Left ventricle myocardium superior (tissue), 1 donor: ENCODE measurements around the gene EBF3. TPM values are rescaled to one million over a fixed set of nuclear protein-coding genes. Genes with fewer than 3 reads are reported as not detected.

ENCODE experiments used
- ATAC-seq: fragments of 200-7000 bp; cut with Tn5 transposase; one replicate; pipeline ENCODE4 v1.9.1; 2020; ENCODE audit warnings: mild to moderate bottlenecking, moderate library complexity
- DNase-seq: peaks from one replicate; pipeline ENCODE4 v3.0.0-alpha.2; 2020
- intact Hi-C: fragments of 100-400 bp; cut with micrococcal nuclease; formaldehyde crosslinking; loops from one replicate; pipeline ENCODE4 v1.11.0; 2022
- total RNA-seq: library from RNA; stranded (reverse); fragmentation: NEBNext Ultra II Directional; extraction: Animal tissue kit (Norgen Biotek cat#: 25700); gene quantifications from one replicate; pipeline ENCODE4 v1.2.1, GENCODE V29; 2021
- donor health status: DM: no; HTN: yes; CAD: no; lungs with severe emphysema.

EBF3 gene
- total RNA-seq, 1 donor from 2014 or later, result 7.1 TPM

- DNase-seq (no peak), ATAC-seq (no peak)
- intact Hi-C loops, result no loop called here
These were observed 79.5 kb downstream of the EBF3 start for GRCh38 chr10:129884398-129885078.

- DNase-seq (no peak), ATAC-seq (peak; percentile 27)
- intact Hi-C loops, result no loop called here
These were observed 80.3 kb downstream of the EBF3 start for GRCh38 chr10:129883626-129884397.

DNA sequence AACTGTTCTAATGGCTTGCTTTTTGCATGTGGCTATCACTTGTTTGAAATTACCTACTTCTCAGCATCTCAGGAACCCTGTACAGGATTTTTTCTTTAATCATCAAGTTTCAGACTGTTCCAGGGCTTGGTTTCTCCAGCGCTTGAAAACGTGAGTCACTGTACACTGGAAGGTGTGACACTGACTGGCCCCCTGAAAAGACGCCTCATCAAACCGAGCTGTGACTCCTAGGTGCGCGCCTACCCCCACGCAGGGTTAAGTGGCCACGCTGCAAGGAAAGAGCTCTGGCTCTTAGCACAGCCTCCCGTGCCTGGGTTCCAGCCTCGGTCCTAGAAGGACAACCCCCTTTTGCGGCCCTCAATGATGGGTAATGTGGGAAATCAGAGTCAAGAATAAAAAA lies 81.0 kb downstream of the EBF3 start:
- ATAC-seq (no peak), DNase-seq (no peak)
- intact Hi-C loops, result no loop called here

GRCh38 chr10:129882291-129883010 lies 81.6 kb downstream of the EBF3 start:
- no peak for ATAC-seq
- intact Hi-C loops, result no loop called here
- no peak for DNase-seq

GRCh38 chr10:129881641-129882040 lies 82.4 kb downstream of the EBF3 start:
- ATAC-seq (no peak), DNase-seq (no peak)
- intact Hi-C loops, result no loop called here

- ATAC-seq (no peak), DNase-seq (no peak)
- intact Hi-C loops, result no loop called here
These were observed 83.7 kb downstream of the EBF3 start for GRCh38 chr10:129880191-129880870.

GRCh38 chr10:129879655-129880054 lies 84.4 kb downstream of the EBF3 start:
- DNase-seq, result no peak
- no peak for ATAC-seq
- intact Hi-C loops, result no loop called here

GRCh38 chr10:129878835-129879234 lies 85.2 kb downstream of the EBF3 start:
- intact Hi-C loops, result no loop called here

GRCh38 chr10:129877773-129878371 lies 86.2 kb downstream of the EBF3 start:
- DNase-seq (no peak), ATAC-seq (peak; percentile 34)
- intact Hi-C loops, result no loop called here

More at GRCh38 chr10:129878835-129879234, 85.2 kb downstream of the EBF3 start:
- DNase-seq (no peak), ATAC-seq (no peak)

- DNase-seq (no peak), ATAC-seq (no peak)
- intact Hi-C loops, result no loop called here
These were observed 87.2 kb downstream of the EBF3 start for GRCh38 chr10:129876838-129877237.

DNA sequence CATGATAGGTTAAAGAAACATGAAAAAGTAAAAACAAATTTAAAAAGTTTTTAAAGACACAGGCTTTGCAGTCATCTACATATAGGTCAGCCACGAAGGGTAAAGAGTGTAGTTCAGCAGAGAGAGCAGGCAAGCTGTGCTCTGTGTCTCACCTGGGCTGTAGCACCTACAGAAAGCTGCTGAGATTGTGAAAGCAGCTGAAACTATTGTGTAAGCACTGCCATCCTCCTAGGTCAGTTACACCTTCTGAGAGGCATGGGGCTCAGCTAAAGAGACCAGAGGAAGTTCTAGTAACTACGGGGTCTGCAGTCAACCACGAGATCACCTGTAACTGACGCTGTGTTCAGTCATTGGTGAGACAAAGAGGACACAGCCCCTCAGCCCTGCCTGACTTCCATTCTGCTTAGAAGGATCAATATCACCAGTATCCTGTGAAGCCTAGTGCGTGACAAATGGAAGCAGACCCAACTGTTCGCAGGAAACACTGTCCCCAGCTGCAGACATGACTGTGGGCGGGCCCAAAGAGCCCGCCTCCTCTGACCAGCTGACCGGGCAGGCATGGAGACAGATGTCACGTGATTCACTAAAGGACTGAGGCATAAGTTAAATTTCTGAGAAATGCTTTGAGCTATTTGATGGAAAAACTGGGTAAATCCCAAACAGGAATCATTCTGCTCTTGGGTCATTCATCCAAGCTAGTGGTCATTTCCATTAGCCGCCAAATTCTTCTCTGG lies 87.9 kb downstream of the EBF3 start:
- ATAC-seq (no peak), DNase-seq (no peak)
- intact Hi-C loops, result no loop called here

DNA sequence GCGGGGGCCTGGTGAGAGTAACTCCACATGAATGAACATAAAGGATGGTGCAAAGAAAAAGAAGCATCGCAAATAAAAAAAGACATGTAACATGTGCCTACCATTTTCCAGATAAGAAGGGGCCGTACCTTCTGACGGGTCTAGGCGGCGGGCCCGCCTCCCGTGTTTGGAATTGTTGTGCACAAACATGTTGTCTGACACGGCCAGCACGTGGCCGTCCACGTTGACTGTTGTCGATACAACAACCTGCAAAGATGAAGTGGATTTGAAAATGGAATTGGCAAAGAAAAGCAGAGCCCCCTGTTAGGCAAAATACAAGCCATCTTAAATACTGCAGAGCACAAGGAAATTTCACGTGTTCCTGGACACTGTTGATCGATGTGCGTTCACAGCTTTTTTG lies 90.7 kb downstream of the EBF3 start:
- intact Hi-C loops, result no loop called here
- ATAC-seq, result no peak
- DNase-seq, result no peak

DNA sequence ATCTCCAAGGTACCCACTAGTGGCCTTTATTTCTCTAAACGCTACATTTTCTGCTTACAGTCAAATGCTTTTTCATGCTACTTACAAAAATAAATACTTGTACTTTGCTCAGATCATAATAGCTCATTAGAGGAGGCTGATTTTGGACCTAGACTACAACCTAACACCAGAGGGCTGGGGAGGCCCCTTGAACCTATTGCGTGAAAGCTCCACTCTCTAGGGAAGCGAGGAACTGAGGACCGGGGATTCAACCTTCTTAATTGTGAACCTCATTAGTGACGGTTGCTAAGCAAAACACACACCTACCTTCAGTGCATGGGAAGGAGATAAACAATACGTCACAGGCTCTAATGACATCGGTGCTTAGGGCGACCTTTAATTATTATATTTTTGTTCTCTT lies 92.1 kb downstream of the EBF3 start:
- intact Hi-C loops, result no loop called here
- no peak for ATAC-seq
- DNase-seq, result no peak

GRCh38 chr10:129870961-129871621 lies 93.0 kb downstream of the EBF3 start:
- DNase-seq, result no peak
- intact Hi-C loops, result no loop called here
- ATAC-seq, result peak; percentile 63

DNA sequence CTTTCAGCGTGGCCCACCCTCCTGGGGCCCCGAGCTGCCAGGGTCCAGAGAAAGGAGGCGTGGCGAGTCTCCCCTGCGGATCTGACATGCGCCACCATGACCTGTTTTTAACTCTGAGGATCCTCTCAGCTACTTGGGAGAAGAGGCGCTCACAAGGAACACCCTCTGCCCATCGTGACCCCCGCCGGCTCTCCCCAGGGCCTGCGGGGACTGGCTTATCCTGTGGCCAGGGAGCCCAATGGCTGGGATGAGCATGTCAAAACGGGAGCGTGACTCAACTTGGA lies 93.7 kb downstream of the EBF3 start:
- DNase-seq (no peak), ATAC-seq (no peak)
- intact Hi-C loops, result no loop called here

- intact Hi-C loops, result no loop called here
- ATAC-seq, result no peak
- no peak for DNase-seq
These were observed 94.2 kb downstream of the EBF3 start for GRCh38 chr10:129869596-129870473.

DNA sequence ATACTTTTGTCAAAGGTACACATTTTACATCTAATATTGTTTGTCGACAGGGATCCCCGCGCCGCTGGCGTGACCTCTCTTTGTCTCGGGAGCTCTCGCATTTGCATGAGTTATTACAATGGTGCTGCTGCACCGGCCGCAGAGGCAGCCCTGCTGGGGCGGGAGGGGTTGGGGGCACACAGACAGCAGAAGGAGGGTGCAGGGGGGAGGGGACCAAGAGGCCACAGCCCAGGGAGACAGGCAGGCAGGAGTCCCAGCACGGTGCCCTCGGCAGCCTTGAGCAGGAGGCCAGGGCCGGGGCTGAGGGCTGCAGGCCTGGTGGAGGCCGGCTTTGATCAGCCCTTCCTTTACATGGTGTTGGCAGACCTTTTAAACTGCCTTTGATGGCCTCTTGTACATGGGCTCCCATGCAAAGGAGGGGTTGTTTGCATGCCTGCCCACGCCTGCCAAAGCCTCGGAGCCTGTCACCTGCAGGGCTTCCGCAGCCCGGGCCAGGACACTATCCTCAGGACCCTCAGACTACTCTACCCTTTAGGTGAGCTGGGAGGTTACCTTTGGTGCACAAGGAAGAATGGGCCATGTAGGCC lies 95.5 kb downstream of the EBF3 start:
- ATAC-seq (no peak), DNase-seq (no peak)
- intact Hi-C loops, result no loop called here
